ENCODE measurements around the gene PAX5.

The PAX5 gene

GRCh38 chr9:36797471-36798220, 236.4 kb downstream of the PAX5 start:
- DNase-seq (ENCODE audit: low spot score), result no peak
- in situ Hi-C loops (cut with MboI; ENCODE audit: low pct_unique_long_range_greater_than_20kb, low sequenced_read_pairs, unreplicated experiment), result no loop called here
- TF ChIP-seq, protein P1, sequence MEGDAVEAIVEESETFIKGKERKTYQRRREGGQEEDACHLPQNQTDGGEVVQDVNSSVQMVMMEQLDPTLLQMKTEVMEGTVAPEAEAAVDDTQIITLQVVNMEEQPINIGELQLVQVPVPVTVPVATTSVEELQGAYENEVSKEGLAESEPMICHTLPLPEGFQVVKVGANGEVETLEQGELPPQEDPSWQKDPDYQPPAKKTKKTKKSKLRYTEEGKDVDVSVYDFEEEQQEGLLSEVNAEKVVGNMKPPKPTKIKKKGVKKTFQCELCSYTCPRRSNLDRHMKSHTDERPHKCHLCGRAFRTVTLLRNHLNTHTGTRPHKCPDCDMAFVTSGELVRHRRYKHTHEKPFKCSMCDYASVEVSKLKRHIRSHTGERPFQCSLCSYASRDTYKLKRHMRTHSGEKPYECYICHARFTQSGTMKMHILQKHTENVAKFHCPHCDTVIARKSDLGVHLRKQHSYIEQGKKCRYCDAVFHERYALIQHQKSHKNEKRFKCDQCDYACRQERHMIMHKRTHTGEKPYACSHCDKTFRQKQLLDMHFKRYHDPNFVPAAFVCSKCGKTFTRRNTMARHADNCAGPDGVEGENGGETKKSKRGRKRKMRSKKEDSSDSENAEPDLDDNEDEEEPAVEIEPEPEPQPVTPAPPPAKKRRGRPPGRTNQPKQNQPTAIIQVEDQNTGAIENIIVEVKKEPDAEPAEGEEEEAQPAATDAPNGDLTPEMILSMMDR (IDR thresholded peaks at IDR 0.05; ENCODE audit: extremely low read depth, insufficient read depth, missing control alignments), result no peak

DNA sequence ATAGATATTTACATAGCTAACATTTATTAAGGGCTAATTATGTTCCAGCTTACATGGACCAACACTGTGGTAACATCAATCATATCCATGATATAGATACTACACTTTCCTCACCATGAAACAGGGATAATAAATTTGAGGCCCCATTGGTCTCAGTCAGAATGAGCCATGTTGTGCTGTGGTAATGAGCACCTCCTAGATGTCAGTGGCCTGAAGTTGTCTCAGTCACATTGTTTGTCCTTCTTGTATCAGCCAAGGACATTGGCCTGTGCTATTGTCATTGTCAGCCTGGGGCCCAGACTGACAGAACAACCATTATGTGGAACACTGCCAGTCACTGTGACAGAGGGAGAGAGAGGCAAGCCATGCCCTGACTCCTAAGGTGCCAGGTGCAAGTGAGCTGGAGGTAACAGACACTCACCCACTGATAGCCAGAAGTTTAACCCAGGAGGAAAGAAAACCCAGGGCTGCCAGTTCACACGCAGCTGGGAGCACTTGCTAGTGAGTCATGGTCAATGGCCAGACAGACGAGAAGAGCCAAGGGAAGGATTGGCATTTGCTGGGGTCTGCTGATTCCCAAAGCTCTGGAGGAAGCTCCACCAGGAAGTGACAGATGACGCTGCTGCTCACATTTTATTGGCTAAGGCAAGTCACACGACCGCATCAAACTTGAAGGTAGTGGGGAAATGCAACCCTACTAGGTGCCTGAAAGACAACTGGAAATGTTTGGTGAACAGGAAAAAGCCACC, 237.2 kb downstream of the PAX5 start:
- in situ Hi-C loops (cut with MboI; ENCODE audit: low pct_unique_long_range_greater_than_20kb, low sequenced_read_pairs, unreplicated experiment), result no loop called here
- TF ChIP-seq, protein P1 (IDR thresholded peaks at IDR 0.05; ENCODE audit: extremely low read depth, insufficient read depth, missing control alignments), result no peak

DNA sequence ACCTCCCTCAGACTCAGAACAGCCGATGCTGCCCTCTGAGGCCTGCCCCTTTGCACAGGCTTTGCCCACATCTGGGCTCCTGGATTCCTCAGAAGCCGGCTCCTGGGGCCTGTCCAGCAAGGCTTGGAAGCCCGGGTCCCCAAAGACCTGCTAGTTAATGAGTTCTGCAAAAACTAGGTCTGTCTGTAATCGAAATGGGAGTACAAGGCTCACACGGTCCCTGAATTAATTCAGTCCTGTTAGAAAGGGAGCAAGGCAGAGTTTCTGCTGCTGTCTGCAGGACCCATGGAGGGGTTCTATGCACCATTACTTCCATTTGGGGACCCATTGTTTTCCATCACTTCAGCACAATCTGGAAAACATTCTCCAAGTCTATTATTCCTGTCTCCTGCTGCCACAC, 239.6 kb downstream of the PAX5 start:
- DNase-seq (ENCODE audit: low spot score), result no peak
- TF ChIP-seq, protein P1 (IDR thresholded peaks at IDR 0.05; ENCODE audit: extremely low read depth, insufficient read depth, missing control alignments), result no peak
- in situ Hi-C loops (cut with MboI; ENCODE audit: low pct_unique_long_range_greater_than_20kb, low sequenced_read_pairs, unreplicated experiment), result no loop called here

More for the DNA sequence above, 237.2 kb downstream of the PAX5 start:
- no peak for DNase-seq (ENCODE audit: low spot score)

GRCh38 chr9:36793277-36793676, 240.8 kb downstream of the PAX5 start:
- in situ Hi-C loops (cut with MboI; ENCODE audit: low pct_unique_long_range_greater_than_20kb, low sequenced_read_pairs, unreplicated experiment), result no loop called here
- DNase-seq (ENCODE audit: low spot score), result no peak
- TF ChIP-seq, protein P1 (IDR thresholded peaks at IDR 0.05; ENCODE audit: extremely low read depth, insufficient read depth, missing control alignments), result peak; percentile 30

- TF ChIP-seq, protein P1 (IDR thresholded peaks at IDR 0.05; ENCODE audit: extremely low read depth, insufficient read depth, missing control alignments), result no peak
- in situ Hi-C loops (cut with MboI; ENCODE audit: low pct_unique_long_range_greater_than_20kb, low sequenced_read_pairs, unreplicated experiment), result no loop called here
- no peak for DNase-seq (ENCODE audit: low spot score)
Measured at GRCh38 chr9:36791222-36791950, 242.7 kb downstream of the PAX5 start.

DNA sequence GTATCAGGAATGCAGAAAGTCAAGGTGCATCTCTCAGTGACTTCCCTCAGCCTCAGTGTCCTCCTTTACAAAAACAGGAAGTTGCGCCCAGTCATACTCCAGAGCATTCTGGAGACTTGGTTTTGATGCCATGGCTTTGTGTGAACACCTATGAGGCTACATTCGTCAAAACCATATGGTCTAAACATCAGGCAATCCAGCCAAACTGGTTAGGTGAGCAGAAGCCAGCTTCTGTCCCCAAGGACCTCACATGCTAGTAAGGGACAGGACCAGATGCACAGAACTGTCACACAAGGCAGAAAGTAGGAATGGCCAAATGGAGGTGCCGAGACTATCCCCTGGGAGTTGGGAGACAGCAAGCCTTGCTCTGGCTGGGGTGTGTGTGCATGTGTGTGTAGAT, 244.2 kb downstream of the PAX5 start:
- TF ChIP-seq, protein P1 (IDR thresholded peaks at IDR 0.05; ENCODE audit: extremely low read depth, insufficient read depth, missing control alignments), result no peak
- in situ Hi-C loops (cut with MboI; ENCODE audit: low pct_unique_long_range_greater_than_20kb, low sequenced_read_pairs, unreplicated experiment), result no loop called here
- no peak for DNase-seq (ENCODE audit: low spot score)

All from GM13977 (cell line).